Left ventricle myocardium superior (tissue), 1 donor: ENCODE results near the gene LRCH3. TPM values are rescaled to one million over a fixed set of nuclear protein-coding genes. Genes with fewer than 3 reads are reported as not detected.
"Not testable (repeated sequence)": the region's sequence is repeated elsewhere in the genome, so short reads cannot be mapped to it uniquely, and the experiment has no call there.

Experiments used
- ATAC-seq: fragments of 200-7000 bp; cut with Tn5 transposase; one replicate; pipeline ENCODE4 v1.9.1; 2020; ENCODE audit warnings: mild to moderate bottlenecking, moderate library complexity
- DNase-seq: peaks from one replicate; pipeline ENCODE4 v3.0.0-alpha.2; 2020
- intact Hi-C: fragments of 100-400 bp; cut with micrococcal nuclease; formaldehyde crosslinking; loops from one replicate; pipeline ENCODE4 v1.11.0; 2022
- total RNA-seq: library from RNA; stranded (reverse); fragmentation: NEBNext Ultra II Directional; extraction: Animal tissue kit (Norgen Biotek cat#: 25700); gene quantifications from one replicate; pipeline ENCODE4 v1.2.1, GENCODE V29; 2021
- donor health status: DM: no; HTN: yes; CAD: no; lungs with severe emphysema.

The LRCH3 gene
- total RNA-seq, 1 donor from 2014 or later: 19.8 TPM

DNA sequence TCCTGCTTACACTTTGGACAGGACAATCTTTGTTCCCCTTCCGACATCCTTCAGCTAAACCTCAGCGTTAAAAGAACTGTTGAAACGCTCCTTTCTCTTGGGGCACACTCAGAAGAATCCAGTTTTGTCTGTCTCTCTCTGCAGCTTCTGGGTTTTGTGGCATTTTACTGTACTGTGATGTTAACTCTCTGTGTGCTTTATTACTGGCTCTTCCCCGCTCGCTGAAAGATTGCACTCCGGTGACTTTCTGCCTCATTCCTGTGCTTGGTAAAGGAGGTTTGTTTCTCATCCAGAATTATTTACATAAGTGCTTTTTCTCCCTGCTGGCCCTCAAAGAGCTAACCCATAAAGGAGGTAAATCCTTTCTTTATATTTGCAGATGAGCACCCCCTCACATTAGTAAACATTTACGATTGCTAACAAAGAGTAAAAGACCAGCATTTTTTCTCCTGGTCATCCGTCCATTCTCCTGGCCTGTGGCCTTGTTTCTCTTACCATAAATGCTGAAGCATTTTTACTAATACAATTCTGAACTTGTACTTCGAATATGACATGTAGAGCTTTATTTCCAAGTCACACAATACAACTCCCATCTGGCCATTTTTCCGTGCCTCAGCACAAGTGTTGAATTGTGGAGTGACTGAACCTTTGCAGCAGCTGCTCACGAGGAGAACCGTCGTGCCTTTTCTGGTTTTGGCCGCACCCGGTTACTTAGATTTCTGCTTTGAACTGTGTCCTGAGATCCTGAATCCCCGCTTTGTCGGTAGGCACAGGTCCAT, 89.6 kb downstream of the LRCH3 start:
- intact Hi-C loops: no loop called here
- ATAC-seq: no peak
- DNase-seq: no peak

DNA sequence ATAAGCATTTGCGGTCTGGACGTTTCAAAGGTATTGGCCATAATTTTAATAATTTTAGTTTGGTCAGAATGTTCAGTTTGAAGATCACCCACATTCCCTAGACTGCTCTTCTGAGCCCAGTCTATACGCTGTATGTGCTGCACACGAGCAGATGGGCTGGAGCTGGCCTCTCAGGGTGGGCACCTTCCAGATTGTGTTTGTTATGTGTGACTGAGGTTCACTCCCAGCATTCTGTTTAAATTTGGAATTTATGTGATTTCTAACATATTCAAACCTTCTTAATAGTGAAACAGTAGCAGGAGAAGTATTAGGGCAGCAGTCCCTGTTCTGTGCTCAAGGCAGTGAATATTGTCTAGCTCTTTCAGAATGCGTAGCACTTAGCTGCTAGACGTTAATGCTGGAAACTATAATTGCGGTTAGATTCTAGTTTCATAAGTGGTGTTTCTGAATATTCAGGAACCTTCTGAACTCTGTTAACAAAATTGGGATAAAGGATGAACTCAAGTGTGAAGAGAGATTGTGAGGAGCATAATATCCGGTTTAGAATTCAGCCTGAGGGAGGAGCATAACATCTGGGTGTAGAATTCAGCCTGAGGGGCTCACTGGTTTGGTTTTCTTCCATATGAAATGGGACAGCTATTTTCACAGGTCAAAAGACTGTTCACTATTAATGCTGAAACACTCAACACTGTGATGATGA, 90.4 kb downstream of the LRCH3 start:
- intact Hi-C loops: no loop called here
- no peak for DNase-seq
- no peak for ATAC-seq

DNA sequence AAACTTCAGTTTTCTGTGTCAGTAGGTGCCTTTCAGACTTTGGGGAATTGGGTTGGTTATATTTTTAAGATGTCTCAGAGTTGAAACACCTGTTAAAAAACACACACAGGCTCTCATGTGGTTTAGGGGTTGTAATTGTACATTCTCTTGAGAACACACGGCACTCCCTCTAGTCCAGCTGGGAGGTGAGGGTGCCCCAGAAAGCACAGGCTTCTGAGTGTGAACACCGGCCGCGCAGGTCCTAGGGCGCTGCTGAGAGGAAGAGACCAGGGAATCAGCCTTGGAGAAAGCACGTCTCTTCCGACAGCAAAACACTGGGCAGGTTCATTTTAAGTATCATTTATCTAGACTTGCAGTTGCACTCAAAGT, 90.9 kb downstream of the LRCH3 start:
- intact Hi-C loops: no loop called here
- ATAC-seq (no peak), DNase-seq (no peak)

DNA sequence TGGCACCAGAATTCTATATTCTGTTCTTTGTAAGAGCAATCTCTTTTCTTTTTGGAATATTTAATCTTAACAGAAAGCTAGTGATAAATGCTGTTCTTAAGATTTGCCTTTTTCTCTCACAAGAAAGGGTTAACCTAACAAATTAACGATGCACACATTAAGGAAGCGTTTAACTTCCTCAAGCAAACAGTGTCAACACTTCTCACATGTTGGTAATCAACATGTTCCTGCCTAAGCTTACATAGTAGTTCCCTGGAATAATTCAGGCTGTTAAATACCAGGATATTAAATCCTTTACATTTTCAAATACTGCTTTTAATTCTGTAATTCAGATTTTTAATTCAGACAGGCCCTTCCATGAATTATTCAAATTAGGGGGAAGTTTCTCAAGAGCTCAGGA, 91.5 kb downstream of the LRCH3 start:
- intact Hi-C loops: no loop called here
- DNase-seq (no peak), ATAC-seq (no peak)

DNA sequence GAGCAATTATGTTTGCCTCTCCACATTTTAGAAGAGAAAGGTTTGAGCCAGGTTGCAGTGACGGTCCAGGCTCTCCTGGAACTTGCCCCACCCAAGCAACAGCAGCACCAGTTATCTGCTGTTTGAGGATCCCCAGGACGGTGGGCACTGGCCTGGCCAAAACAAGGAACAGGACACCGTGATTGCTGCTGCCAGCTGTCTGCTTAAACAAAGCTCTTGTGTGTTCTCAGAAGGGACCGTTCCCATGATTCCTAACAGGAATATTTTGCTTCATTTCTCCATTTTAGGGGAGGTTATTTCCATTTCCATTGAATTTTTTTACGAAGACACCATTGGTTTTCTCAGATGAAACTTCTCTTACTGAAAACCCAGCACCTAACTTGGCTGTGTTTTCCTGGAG, 92.5 kb downstream of the LRCH3 start:
- DNase-seq (no peak), ATAC-seq (no peak)
- intact Hi-C loops: no loop called here

DNA sequence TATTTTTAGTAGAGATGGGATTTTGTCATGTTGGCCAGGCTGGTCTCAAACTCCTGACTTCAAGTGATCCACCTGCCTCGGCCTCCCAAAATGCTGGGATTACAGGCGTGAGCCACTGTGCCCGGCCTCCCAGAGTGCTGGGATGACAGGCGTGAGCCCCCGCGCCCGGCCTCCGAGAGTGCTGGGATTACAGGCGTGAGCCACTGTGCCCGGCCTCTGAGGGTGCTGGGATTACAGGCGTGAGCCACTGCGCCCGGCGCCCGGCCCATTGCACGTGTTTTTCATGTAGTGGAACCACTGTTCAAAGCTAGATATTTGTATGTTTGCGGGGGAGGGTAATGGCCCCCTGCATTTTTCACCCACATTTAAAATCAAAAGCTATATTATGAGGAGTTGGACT, 93.3 kb downstream of the LRCH3 start:
- DNase-seq, intact Hi-C loops, ATAC-seq: not testable (repeated sequence)

DNA sequence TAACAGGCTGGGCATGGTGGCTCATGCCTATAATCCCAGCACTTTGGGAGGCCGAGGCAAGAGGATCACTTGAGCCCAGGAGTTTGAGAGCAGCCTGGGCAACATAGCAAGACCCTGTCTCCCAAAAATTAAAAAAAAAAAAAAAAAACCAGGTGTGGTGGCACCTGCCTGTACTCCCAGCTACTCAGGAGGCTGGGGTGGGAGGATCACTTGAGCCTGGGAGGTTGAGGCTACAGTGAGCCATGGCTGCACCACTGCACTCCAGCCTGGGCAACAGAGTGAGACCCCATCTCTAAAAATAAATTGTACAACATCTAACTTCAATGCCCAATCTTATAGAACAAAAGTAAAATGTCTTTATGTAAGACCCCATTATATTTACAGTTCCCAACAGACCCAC, 95.0 kb downstream of the LRCH3 start:
- intact Hi-C loops, ATAC-seq, DNase-seq: not testable (repeated sequence)

DNA sequence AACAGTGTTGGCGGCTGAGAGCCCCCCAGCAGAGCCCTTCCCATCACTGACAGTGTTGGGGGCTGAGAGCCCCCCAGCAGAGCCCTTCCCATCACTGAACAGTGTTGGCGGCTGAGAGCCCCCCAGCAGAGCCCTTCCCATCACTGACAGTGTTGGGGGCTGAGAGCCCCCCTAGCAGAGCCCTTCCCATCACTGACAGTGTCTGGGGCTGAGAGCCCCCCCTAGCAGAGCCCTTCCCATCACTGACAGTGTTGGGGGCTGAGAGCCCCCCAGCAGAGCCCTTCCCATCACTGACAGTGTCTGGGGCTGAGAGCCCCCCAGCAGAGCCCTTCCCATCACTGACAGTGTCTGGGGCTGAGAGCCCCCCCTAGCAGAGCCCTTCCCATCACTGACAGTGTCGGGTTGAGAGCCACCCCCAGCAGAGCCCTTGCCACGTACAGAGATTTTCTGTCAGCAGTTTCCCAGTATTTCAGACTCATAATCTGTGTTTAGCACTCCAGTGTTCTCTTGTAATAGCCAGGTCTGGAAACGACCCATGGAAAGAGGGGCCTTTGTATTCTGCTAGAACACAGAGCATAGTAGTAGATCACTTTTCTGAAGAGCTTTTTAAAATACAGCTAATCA, 96.5 kb downstream of the LRCH3 start:
- ATAC-seq, DNase-seq, intact Hi-C loops: not testable (repeated sequence)

DNA sequence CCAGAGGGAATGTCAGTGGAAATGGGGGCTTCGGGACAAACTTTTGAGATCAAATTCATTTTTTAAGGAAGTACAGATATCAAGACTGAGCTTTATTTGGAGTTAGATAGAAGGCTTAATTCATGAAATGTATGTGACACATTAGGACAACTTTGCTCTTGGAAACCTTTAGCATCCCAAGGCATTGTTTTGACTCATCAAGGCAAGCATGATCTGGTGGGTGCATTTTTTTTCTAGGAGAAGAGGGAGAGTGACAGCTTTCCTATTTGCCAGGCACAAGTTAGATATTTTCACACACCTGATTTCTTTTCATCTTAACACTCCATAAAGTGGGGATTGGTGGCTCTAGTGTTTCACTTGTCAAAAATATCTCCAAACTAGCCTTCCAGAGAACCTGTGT, 97.5 kb downstream of the LRCH3 start:
- no peak for DNase-seq
- intact Hi-C loops: no loop called here
- no peak for ATAC-seq

DNA sequence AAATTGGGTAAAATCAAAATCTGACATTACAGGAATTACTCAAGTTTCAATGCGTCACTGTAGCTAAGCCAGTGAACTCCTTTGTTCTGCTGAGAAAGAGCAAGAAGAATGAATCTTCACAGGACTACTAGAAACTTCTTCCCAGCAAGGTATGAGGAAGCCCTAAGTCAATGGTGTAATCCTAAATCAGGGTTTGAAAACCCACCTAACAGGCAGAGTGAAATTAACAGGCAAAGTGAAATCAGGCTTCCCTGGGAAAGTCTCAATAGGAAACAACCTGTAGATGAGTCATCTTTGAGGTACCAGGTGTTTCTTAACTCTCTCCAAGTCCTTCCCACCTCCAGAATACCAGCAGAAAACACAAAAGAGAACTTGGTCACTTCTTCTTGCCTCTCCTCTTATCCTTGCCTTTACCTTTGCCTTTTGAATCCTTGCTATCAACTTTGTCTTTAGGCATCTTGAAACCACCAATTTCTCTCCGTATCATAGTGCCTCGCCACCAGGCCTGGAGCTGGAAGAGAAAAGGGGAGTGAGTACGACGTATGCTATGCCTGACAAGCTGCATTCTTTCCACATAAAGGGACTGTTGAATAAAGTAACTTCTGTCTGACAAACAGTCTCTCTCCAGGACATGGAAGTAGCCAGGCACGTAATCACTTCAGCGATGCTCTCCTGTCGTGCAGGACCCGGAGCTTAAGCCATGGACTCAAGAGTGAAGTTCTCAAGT, 98.3 kb downstream of the LRCH3 start:
- ATAC-seq (no peak), DNase-seq (no peak)
- intact Hi-C loops: no loop called here

DNA sequence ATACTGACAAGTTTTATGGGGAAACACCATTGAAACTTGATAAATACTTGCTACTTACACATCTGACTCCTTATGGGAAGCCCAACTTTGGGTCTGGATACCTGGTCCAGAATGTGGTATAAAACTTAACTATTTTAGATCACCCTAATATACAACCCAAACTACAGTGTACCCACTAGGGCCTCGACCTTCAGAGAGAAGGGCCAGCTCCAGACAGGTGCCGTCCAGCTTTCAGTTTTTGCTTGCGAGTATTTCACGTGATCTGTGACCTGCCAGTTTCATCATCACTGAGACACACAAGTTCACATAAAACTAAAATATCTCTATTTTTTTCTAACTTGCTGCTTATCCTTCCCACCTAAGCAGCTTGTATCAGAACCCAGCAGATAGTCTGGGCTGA, 99.6 kb downstream of the LRCH3 start:
- intact Hi-C loops: no loop called here
- ATAC-seq: no peak

DNA sequence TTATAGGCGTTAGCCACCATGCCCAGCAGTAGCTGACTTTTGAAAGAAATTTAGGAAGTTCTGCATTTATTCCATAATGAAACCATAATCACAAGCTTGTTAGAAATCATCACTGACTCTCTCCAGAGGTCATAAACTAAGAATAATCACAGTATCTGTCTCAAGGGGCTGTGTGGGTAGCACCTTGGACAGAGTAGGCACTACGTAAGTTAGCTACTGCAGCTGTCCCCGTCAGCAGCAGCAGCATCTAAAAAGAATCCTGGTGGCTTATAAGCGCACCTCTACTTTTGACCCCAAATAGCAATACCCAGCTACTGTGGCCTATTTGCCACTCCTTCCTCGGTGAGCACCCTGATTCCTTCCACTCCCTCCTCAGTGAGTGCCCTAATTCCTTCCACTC, 101.1 kb downstream of the LRCH3 start:
- DNase-seq (no peak), ATAC-seq (no peak)
- intact Hi-C loops: no loop called here

More for the DNA sequence above, 99.6 kb downstream of the LRCH3 start:
- no peak for DNase-seq

DNA sequence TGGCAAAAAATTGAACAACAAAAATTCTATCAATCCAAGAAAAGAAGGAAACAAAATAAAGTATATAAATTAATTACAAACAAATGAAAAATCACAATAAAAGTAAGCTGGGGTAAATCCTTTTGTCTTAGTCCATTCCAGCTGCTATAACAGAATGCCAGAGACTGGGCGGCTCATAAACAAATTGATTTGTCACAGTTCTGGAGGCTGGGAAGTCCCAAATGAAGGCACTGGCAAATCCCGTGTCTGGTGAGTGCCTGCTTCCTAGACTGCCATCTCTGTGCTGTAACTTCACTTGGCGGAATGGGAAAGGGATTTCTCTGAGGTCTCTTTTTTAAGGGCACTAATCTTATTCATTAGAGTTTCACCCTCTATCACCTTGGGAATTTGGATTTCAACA, 105.4 kb downstream of the LRCH3 start:
- intact Hi-C loops: no loop called here
- ATAC-seq (no peak), DNase-seq (no peak)

DNA sequence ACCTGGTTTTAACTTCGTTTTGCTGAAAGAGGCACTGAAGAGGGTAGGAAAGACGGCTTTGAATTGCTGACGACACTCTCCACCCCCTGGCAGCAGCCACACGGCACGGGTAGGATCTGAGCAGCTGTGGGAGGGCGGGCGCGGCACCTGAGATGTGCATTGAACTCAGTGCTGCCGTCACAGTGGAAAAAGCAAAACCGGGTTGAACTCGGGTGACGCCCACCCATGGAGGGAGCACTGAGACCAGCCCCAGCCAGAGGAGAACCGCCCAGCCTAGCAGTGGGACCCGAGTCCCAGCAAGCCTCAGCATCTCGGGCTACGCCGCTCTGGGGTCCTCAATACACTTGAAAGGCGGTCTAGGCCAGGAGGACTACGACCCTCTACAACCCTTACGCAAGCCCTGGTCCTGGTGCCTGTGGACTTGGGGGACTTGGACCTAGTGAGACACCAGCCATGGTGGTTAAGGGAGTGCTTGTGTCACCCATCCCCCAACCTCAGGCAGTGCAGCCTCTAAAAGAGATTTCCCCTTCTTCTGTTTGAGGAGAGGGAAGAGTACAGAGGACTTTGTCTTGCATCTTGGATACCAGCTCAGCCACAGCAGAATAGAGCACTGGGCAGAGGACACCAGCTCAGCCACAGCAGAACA, 108.9 kb downstream of the LRCH3 start:
- no peak for ATAC-seq
- no peak for DNase-seq
- intact Hi-C loops: no loop called here

DNA sequence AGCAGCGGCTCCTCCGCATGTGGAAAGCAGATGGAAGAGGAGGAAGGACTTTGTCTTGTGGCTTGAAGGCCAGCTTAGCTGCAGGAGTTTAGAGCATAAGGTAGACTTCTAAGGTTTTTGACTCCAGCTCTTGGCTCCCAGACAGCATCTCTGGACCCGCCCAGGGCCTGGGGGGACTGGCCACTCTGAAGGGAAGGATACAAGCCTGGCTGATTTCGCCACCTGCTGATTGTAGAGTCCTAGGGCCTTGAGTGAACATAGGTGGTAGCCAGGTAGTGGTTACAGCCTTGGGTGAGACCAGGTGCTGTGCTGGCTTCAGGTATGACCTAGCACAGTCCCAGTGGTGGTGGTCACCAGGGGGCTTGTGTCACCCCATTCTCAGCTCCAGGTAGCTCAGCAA, 110.6 kb downstream of the LRCH3 start:
- no peak for DNase-seq
- no peak for ATAC-seq
- intact Hi-C loops: no loop called here

DNA sequence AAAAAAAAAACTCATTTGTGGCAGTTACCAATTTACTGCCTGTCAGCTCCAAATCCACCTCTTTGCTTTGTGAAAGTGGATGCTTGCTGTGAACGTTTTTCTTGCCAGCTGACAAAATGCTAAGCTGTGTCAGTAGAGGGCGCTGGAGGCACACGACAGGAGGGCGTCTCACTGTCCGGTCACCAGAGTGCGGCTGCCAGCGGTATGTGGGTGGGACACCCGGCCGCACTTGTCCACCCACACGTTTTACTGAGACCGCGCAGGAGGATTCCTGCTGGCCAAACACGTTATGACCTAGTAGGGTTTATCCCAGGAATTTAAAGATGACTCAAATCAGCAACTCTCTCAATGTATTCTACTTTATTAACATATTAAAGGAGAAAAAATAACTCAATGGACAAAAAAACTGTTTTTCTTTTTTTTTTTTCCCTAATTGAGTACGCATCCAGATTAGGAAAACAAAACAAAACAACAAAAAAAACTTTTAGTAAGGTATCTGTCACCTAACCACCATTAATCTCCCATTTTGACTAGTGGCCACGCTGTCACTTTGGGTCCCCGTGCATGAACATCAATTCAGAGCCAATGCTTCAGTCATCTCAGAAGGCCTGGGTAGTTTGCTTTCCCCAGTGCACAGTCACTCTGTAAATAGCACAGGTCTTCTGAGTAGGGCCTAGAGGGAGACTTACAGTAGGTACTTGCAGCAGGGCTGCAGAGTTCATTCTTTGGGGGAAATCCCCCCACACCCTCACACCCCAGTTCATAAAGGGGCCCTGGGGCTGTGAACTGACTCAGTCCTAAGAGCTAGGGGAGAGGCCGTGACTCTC, 115.2 kb downstream of the LRCH3 start:
- intact Hi-C loops: loop anchor here (2.0 kb wide), 1 partner anchor 37 kb away; no protein-coding TSS in a partner anchor
- peak; percentile 99 for ATAC-seq
- peak; percentile 91 for DNase-seq

DNA sequence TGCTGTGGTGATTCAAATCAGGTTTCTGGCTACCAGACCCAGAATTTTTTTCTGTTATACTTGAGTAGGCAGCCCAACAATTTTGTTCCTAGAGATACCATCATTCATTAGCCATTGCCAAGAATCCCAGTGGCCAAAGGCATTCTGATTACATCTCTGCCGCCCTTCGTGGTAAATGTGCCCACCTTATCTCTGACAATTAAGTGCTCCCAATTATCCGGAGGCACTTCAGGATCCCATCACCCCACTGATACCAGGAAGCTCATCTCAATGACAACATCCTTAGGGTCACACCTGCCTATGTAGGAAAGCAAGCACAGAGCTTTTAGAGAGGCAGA, 115.8 kb downstream of the LRCH3 start:
- no peak for ATAC-seq

DNA sequence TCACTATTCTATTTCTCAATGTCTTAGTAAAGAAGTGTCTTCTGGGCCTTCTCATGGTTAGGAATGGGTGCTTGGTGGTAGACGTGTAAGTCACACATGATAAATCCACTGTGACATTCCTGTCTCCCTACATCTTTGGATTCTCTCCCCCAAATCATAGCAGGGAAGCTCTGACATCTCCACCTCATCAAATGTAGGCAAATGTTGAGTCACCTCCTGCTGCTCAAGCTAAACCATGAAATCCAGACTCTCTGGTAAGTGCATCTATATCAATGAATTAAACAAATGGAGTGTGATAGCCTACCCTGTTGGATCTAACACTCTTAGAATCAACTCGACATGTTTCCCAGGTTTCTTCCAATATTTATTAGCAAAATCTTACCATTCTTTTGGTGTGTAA, 116.1 kb downstream of the LRCH3 start:
- intact Hi-C loops: loop anchor here (2.0 kb wide), 1 partner anchor 36 kb away; no protein-coding TSS in a partner anchor

More for the DNA sequence above, 115.8 kb downstream of the LRCH3 start:
- intact Hi-C loops: loop anchor here (2.0 kb wide), 1 partner anchor 36 kb away; no protein-coding TSS in a partner anchor
- no peak for DNase-seq

More for the DNA sequence above, 116.1 kb downstream of the LRCH3 start:
- ATAC-seq: no peak
- no peak for DNase-seq
